DLD1 (cell line): ENCODE results near the gene RAB3B.

Experiments
- in situ Hi-C: cut with HindIII; loops from 2 replicates; pipeline ENCODE4 v1.10.0; 2017; ENCODE audit warnings: low sequenced_read_pairs

RAB3B gene

DNA sequence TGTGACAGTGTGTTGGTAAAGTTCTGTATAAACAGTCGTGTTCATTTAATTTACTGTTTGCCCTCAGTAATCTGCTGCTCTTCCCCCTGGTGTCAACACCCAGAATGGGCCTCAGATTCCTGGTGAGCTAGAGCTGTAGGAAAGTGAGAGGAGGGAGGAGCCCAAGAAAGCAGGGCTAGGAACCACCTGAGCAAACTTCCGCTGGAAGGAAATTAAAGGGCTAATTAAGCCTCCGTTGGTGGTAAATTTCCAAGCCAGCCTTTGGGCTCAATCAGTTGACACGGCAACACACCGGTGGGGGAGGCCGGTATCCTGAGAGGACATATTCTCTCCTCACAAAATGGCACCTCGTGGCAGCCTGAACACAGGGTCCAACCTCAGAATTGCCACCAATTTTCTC, 32.9 kb downstream of the RAB3B start:
- in situ Hi-C loops: no loop called here

DNA sequence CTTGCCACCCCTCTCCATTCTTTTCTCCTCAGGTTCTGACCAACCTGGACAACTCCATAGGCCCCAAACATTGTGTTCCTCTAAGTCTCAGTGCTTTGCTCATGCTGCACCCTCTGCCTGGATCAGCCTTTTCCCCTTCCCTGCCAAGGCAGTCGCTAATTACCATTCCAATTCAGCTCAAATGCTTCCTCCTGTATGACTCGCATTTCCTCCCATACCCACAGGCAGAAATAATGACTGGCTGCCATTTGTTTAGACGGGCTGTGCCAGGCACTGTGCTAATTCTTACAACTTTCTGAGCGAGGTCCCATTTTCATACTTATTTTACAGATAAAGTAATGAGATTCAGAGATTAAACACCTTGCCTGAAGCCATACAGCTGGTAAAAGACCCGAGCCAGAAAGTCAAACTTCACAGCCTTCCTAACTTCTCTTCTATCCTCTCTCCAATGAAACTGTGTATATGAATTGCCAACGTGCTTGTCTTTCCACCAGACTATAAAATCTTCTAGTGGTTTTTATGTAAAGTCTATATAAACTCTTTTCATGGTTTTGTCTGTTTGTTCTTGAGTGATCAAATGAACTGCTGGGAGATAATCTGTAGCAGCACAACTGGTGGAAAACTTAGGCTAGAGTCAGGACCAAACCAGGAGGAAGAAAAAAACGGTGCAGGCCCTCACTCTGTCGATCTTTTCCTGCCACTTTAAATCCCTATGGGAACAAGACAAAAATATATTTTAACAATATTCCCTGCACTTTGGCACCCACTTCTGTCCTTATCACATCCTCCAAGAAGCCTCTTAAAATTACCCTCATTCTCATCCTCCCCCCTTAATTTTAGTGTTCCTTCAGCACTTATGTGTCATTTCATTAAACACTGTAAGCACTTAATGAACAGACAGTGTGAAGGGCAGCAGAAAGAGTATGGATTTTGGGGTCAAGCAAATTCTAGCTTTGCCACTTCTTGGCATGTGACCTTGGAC, 33.7 kb downstream of the RAB3B start:
- in situ Hi-C loops: no loop called here

GRCh38 chr1:51955797-51956527, 34.5 kb downstream of the RAB3B start:
- in situ Hi-C loops: no loop called here

DNA sequence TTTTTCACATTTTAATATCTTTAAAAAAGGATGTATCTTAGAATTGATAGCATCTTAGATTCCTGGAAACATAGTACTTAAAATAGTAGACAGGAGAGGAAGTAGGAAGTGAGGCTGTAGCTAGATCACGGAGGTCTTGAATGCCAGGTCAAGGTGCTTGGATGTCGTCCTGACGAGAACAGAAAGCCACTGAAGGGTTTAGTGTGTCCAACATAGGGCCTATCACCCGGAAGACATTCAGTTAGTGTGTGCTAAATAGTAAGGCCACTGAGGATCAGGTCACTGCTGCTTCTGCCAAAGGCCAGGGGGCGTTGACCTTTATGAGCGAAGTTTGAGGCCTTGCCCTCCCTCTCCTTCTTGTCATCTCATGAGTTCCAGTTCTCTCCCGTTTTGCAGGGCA, 35.7 kb downstream of the RAB3B start:
- in situ Hi-C loops: no loop called here

DNA sequence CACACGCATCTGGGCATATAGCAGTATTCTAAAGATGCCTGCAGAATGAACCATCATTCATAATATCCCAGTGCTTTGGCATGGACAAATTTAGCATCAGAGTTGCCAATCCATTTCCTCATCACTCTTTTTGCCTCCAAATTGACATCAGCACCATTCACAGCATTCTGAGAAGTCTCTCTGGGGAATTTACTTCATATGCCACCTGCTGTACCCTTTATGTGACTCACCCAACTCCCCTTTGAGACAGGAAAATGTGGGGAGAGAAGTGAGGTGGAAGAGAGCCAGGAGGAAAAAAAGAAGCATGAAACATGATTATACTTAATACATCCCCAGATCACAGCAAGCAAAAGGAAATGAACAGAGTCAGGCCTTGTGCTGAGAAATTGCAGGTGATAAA, 37.4 kb downstream of the RAB3B start:
- in situ Hi-C loops: no loop called here

- in situ Hi-C loops: no loop called here
Observed at GRCh38 chr1:51952638-51953037, 37.9 kb downstream of the RAB3B start.

- in situ Hi-C loops: no loop called here
Observed at GRCh38 chr1:51950701-51951100, 39.8 kb downstream of the RAB3B start.

- in situ Hi-C loops: no loop called here
Observed at GRCh38 chr1:51949014-51949702, 41.3 kb downstream of the RAB3B start.

DNA sequence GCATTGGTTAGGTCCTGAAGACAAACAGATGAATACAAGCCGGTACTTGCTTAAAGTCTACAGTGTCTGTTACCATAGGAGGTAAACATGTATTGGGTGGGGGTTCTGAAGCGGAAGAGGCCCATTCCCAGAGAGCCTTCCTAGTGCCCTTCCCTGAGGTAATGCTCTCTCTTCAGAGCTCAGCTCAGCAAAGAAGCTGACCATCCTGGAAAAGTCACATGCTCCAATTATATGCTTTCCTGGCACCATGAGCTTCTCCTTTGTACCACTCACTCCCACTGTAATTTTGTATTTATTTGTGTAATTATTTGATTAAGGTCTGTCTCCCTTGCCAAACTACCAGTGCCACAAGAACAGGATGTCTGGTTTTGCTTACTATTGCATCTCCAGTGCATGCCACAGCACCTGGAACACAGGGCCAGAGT, 42.0 kb downstream of the RAB3B start:
- in situ Hi-C loops: no loop called here

- in situ Hi-C loops: no loop called here
Observed at GRCh38 chr1:51946300-51946699, 44.2 kb downstream of the RAB3B start.

- in situ Hi-C loops: no loop called here
Observed at GRCh38 chr1:51945591-51945990, 44.9 kb downstream of the RAB3B start.

GRCh38 chr1:51942281-51942680, 48.2 kb downstream of the RAB3B start:
- in situ Hi-C loops: no loop called here

- in situ Hi-C loops: no loop called here
Observed at GRCh38 chr1:51941528-51941927, 49.0 kb downstream of the RAB3B start.

GRCh38 chr1:51937112-51937511, 53.4 kb downstream of the RAB3B start:
- in situ Hi-C loops: no loop called here

- in situ Hi-C loops: no loop called here
Observed at GRCh38 chr1:51936531-51936930, 54.0 kb downstream of the RAB3B start.

DNA sequence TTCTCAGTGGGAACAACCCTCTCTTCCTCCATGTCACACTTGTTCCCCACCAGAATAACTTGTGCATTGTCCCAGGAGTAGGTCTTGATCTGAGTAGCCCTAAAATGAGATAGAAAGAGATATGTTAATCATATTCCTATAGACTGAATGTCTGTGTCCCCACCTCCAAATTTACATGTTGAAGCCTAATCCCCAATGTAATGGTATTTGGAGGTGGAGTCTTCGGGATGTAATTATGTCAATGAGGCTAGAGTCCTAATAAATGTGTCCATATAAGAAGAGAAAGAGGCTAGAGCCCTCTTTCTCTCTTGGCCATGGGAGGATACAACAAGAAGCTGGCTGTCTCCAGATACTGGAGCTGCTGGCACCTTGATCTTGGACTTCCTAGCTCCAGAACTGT, 57.2 kb downstream of the RAB3B start:
- in situ Hi-C loops: no loop called here

- in situ Hi-C loops: no loop called here
Observed at GRCh38 chr1:51930329-51930728, 60.2 kb downstream of the RAB3B start.

DNA sequence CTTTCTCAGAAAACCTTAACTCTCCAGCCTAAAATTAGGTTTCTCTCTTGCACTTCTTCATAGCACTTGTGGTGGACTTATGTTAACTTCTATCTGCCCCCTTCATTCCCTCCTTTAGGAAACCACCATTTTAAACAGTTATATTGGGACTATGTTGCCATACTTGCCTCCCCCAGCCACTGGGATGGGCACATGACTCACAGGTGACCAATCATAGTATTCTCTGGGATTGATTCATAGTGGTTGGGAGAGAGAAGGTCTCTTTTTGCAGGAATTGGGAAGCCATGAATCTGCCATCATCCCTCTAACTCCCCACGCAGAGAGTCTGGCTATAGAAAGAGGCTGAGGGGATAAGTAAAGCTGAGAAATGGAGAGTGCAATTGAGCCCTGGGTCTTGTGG, 61.6 kb downstream of the RAB3B start:
- in situ Hi-C loops: no loop called here

DNA sequence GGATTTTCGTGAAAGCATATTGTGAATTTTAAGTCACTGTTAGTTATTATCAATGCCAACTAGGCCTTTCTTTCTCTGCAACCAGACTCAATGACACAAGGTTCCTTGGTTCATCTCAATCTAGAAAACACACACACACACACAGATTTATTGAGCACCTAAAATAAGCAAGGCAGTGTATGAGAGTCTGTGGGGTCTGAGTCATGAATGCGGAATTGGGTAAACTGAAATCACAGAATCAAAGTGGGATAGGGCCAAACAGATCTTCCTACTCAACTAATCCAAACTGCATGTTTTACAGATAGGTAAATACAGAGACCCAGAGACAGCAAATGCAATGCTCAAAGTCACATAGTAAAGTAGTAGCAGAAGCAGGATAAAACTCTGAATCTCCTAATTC, 63.5 kb downstream of the RAB3B start:
- in situ Hi-C loops: no loop called here

GRCh38 chr1:51926171-51926812, 64.2 kb downstream of the RAB3B start:
- in situ Hi-C loops: no loop called here

- in situ Hi-C loops: no loop called here
Observed at GRCh38 chr1:51924455-51924854, 66.0 kb downstream of the RAB3B start.
